H1 (cell line): ENCODE measurements around the gene SNAP25. TPM values are rescaled to one million over a fixed set of nuclear protein-coding genes. Genes with fewer than 3 reads are reported as not detected.

Experiments
- CTCF ChIA-PET: fragments of 300-600 bp; sonication (Branson Sonifier 250); formaldehyde crosslinking; loops from one replicate; lab custom pipeline; 2021; ENCODE audit not compliant: partially characterized antibody; lab: Charles Lee
- POLR2A ChIA-PET: fragments of 300-600 bp; sonication (Branson Sonifier 250); formaldehyde crosslinking; loops from one replicate; lab custom pipeline; 2021; ENCODE audit warnings: inconsistent platforms; ENCODE audit not compliant: partially characterized antibody; lab: Charles Lee
- DNase-seq, 2 experiments: peaks; one replicate each; pipeline versions ENCODE4 v3.0.0 to v3.0.0-alpha.2; 2010 to 2022; ENCODE audit warnings: low spot score in 2 of 2, low read depth in 1 of 2, mixed read lengths in 1 of 2
- FAIRE-seq: peaks from 2 replicates; lab custom pipeline; 2011; peaks lifted over from hg19 to GRCh38; lab: Jason Lieb, UNC
- H2AFZ ChIP-seq: 2 replicates; pipeline ENCODE4 v1.8.1; 2012; ENCODE audit warnings: low read length, inconsistent platforms
- H2AK5ac ChIP-seq: 2 replicates; pipeline ENCODE4 v1.6.1; 2013; ENCODE audit warnings: low read depth, low read length
- H2BK120ac ChIP-seq: replicated peaks from 2 replicates; pipeline ENCODE3; 2013; ENCODE audit warnings: low read depth, low read length, inconsistent platforms
- H2BK12ac ChIP-seq: 2 replicates; pipeline ENCODE4 v1.6.1; 2013; ENCODE audit warnings: low read depth, low read length
- H2BK15ac ChIP-seq: 2 replicates; pipeline ENCODE4 v1.6.1; 2013; ENCODE audit warnings: low read length
- H2BK20ac ChIP-seq: 2 replicates; pipeline ENCODE4 v1.6.1; 2013; ENCODE audit warnings: low read length
- H2BK5ac ChIP-seq: 2 replicates; pipeline ENCODE4 v1.6.1; 2013; ENCODE audit warnings: low read depth, low read length
- H3K14ac ChIP-seq: 2 replicates; pipeline ENCODE4 v1.6.1; 2013; ENCODE audit warnings: inconsistent platforms; ENCODE audit not compliant: insufficient read length
- H3K18ac ChIP-seq: 2 replicates; pipeline ENCODE4 v1.6.1; 2013; ENCODE audit warnings: low read length; ENCODE audit errors: extremely low read depth
- H3K23ac ChIP-seq: 2 replicates; pipeline ENCODE4 v1.6.1; 2013; ENCODE audit warnings: inconsistent platforms; ENCODE audit not compliant: insufficient read length
- H3K23me2 ChIP-seq: 2 replicates; pipeline ENCODE4 v1.6.1; 2013; ENCODE audit warnings: low read depth, low read length
- H3K27ac ChIP-seq: 2 replicates; pipeline ENCODE4 v1.6.1; 2011; ENCODE audit warnings: low read depth, low read length, inconsistent platforms
- H3K27me3 ChIP-seq, 4 experiments: replicated peaks in 1 of 4; 1 replicate in 1 of 4; 2 replicates in 3 of 4; pipeline versions ENCODE4 v1.6.1 to v1.8.1; 2011 to 2013; ENCODE audit warnings: low read length in 3 of 4, mild to moderate bottlenecking in 3 of 4, inconsistent platforms in 2 of 4, mixed read lengths in 2 of 4, moderate library complexity in 1 of 4; ENCODE audit not compliant: control insufficient read depth in 3 of 4, insufficient read depth in 3 of 4; ENCODE audit errors: extremely low read depth in 1 of 4
- H3K36me3 ChIP-seq, 4 experiments: 2 replicates each; pipeline versions ENCODE4 v1.6.1 to v1.8.1; 2011 to 2013; ENCODE audit warnings: mild to moderate bottlenecking in 4 of 4, low read length in 3 of 4, moderate library complexity in 2 of 4, control low read depth in 1 of 4, inconsistent platforms in 1 of 4; ENCODE audit not compliant: insufficient read depth in 4 of 4, control insufficient read depth in 2 of 4
- H3K4ac ChIP-seq: replicated peaks from 2 replicates; pipeline ENCODE3; 2013; ENCODE audit warnings: low read length, low read depth, mixed read lengths, inconsistent platforms; ENCODE audit not compliant: insufficient read length
- H3K4me1 ChIP-seq, 4 experiments: replicated peaks in 1 of 4; 1 replicate in 1 of 4; 2 replicates in 3 of 4; pipeline versions ENCODE4 v1.6.1 to v1.8.1; 2011 to 2013; ENCODE audit warnings: low read length in 3 of 4, inconsistent platforms in 2 of 4, mixed read lengths in 1 of 4; ENCODE audit not compliant: insufficient read depth in 4 of 4, control insufficient read depth in 3 of 4
- H3K4me2 ChIP-seq, 2 experiments: 2 replicates each; pipeline versions ENCODE4 v1.6.1 to v1.8.1; 2011 to 2013; ENCODE audit warnings: low read depth in 2 of 2, low read length in 2 of 2, control low read depth in 1 of 2, inconsistent platforms in 1 of 2, mild to moderate bottlenecking in 1 of 2; ENCODE audit not compliant: insufficient read depth in 1 of 2
- H3K4me3 ChIP-seq, 4 experiments: fragments of 200-600, 300-600 bp in 1 of 4; sonication (generic), shearing (Covaris generic), sonication (Bioruptor Twin) in 1 of 4; 2 replicates each; pipeline versions ENCODE4 v1.5.1 to v1.8.1; 2011 to 2016; ENCODE audit warnings: low read length in 4 of 4, low read depth in 3 of 4, control low read depth in 2 of 4, inconsistent platforms in 2 of 4, mild to moderate bottlenecking in 2 of 4, mixed read lengths in 1 of 4, moderate library complexity in 1 of 4; ENCODE audit not compliant: insufficient read depth in 2 of 4; ENCODE audit errors: extremely low read depth in 1 of 4
- H3K56ac ChIP-seq: replicated peaks from 2 replicates; pipeline ENCODE3; 2013; ENCODE audit warnings: low read depth, mild to moderate bottlenecking, mixed read lengths, low read length, inconsistent platforms; ENCODE audit not compliant: insufficient read length
- H3K79me1 ChIP-seq: 2 replicates; pipeline ENCODE4 v1.6.1; 2013; ENCODE audit warnings: low read depth, low read length, control low read depth
- H3K79me2 ChIP-seq, 2 experiments: 2 replicates each; pipeline versions ENCODE4 v1.6.1 to v1.8.1; 2012 to 2013; ENCODE audit warnings: low read length in 2 of 2, mild to moderate bottlenecking in 2 of 2, inconsistent platforms in 1 of 2; ENCODE audit not compliant: insufficient read depth in 2 of 2, control insufficient read depth in 1 of 2
- H3K9ac ChIP-seq, 4 experiments: replicated peaks in 1 of 4; 1 replicate in 1 of 4; 2 replicates in 3 of 4; pipeline versions ENCODE4 v1.6.1 to v1.8.1; 2011 to 2013; ENCODE audit warnings: low read depth in 3 of 4, low read length in 3 of 4, control low read depth in 2 of 4, mild to moderate bottlenecking in 2 of 4, moderate library complexity in 2 of 4, inconsistent platforms in 1 of 4; ENCODE audit errors: extremely low read depth in 1 of 4
- H3K9me3 ChIP-seq, 2 experiments: 2 replicates each; pipeline versions ENCODE4 v1.6.1 to v1.8.1; 2012 to 2013; ENCODE audit warnings: mild to moderate bottlenecking in 2 of 2, moderate library complexity in 2 of 2, control low read depth in 1 of 2, inconsistent platforms in 1 of 2, low read depth in 1 of 2, low read length in 1 of 2, mixed read lengths in 1 of 2; ENCODE audit not compliant: insufficient read depth in 2 of 2
- H4K20me1 ChIP-seq, 2 experiments: replicated peaks in 1 of 2; 2 replicates each; pipeline versions ENCODE3 to v1.8.1; 2011 to 2013; ENCODE audit warnings: inconsistent platforms in 2 of 2, low read length in 2 of 2, mild to moderate bottlenecking in 1 of 2; ENCODE audit not compliant: insufficient read depth in 2 of 2, control insufficient read depth in 1 of 2
- H4K5ac ChIP-seq: 2 replicates; pipeline ENCODE4 v1.6.1; 2013; ENCODE audit warnings: low read length, low read depth, mixed read lengths, inconsistent platforms; ENCODE audit not compliant: insufficient read length
- H4K8ac ChIP-seq: 2 replicates; pipeline ENCODE4 v1.8.0; 2013; ENCODE audit warnings: mild to moderate bottlenecking, moderate library complexity, low read length, inconsistent platforms; ENCODE audit not compliant: insufficient read depth; ENCODE audit errors: extremely low read depth
- H4K91ac ChIP-seq: replicated peaks from 2 replicates; pipeline ENCODE3; 2013; ENCODE audit warnings: low read length, mixed read lengths, inconsistent platforms; ENCODE audit not compliant: insufficient read length
- BCL11A ChIP-seq, 2 experiments: IDR thresholded peaks; one replicate each; pipeline ENCODE4 v1.6.1; 2011; ENCODE audit warnings: low read depth in 2 of 2, low read length in 2 of 2, mild to moderate bottlenecking in 2 of 2
- CREB1 ChIP-seq: IDR thresholded peaks from 2 replicates; pipeline ENCODE4 v1.6.1; 2012; ENCODE audit warnings: inconsistent platforms
- FOSL1 ChIP-seq: IDR thresholded peaks from 2 replicates; pipeline ENCODE4 v1.6.1; 2011; ENCODE audit warnings: mild to moderate bottlenecking, low read depth, low read length, moderate library complexity; ENCODE audit not compliant: insufficient read depth
- HDAC2 ChIP-seq, 2 experiments: fragments of 300-600 bp in 1 of 2; sonication (generic) in 1 of 2; IDR thresholded peaks; 2 replicates each; pipeline ENCODE4 v1.6.1; 2011 to 2012; ENCODE audit warnings: low read depth in 2 of 2, low read length in 2 of 2, mild to moderate bottlenecking in 2 of 2, moderate library complexity in 2 of 2, borderline replicate concordance in 1 of 2, inconsistent platforms in 1 of 2
- RAD21 ChIP-seq, 2 experiments: IDR thresholded peaks in 1 of 2; conservative IDR thresholded peaks in 1 of 2; 2 replicates each; pipeline ENCODE4 v1.6.1; 2011; ENCODE audit warnings: low read depth in 2 of 2, low read length in 2 of 2, improper control_type of control experiment in 1 of 2, inconsistent platforms in 1 of 2, mild to moderate bottlenecking in 1 of 2, moderate library complexity in 1 of 2
- SIN3A ChIP-seq, 2 experiments: IDR thresholded peaks in 1 of 2; conservative IDR thresholded peaks in 1 of 2; 2 replicates each; pipeline ENCODE4 v1.6.1; 2011 to 2012; ENCODE audit warnings: low read length in 2 of 2, improper control_type of control experiment in 1 of 2, low read depth in 1 of 2, mild to moderate bottlenecking in 1 of 2
- TAF7 ChIP-seq: optimal IDR thresholded peaks from 2 replicates; pipeline ENCODE3; 2011; ENCODE audit warnings: low read depth, mild to moderate bottlenecking, inconsistent platforms, low read length, moderate library complexity, borderline replicate concordance
- YY1 ChIP-seq: IDR thresholded peaks from 2 replicates; pipeline ENCODE4 v1.6.1; 2011; ENCODE audit warnings: low read depth, mild to moderate bottlenecking, low read length
- WGBS, 2 experiments: shearing (Covaris generic) in 1 of 2; methylation state at CpG; one replicate each; pipeline versions ENCODE4 v1.1.6 to v1.1.7; 2013 to 2015; ENCODE audit warnings: low lambda C conversion rate in 2 of 2, mixed read lengths in 2 of 2, inconsistent platforms in 1 of 2, low coverage in 1 of 2, missing lambda C conversion rate in 1 of 2; ENCODE audit not compliant: insufficient replicate concordance in 2 of 2, insufficient coverage in 1 of 2, insufficient read length in 1 of 2; ENCODE audit errors: extremely low coverage in 1 of 2, missing lambda C conversion rate in 1 of 2; 5-methylcytosine and 5-hydroxymethylcytosine counted together
- polyA plus RNA-seq, 7 experiments: library from polyadenylated mRNA; depleted of rRNA in 3 of 7; stranded (reverse) in 5 of 7; unstranded in 2 of 7; fragments of >200 nt in 5 of 7; fragments of 200-250 nt in 2 of 7; gene quantifications; 1 replicate in 5 of 7; 2 replicates in 1 of 7; 4 replicates in 1 of 7; pipeline versions ENCODE4 v1.2.1 to v1.2.3, GENCODE V29; 2011 to 2013; ENCODE audit warnings: missing spikeins in 2 of 7, mixed read lengths in 2 of 7
- total RNA-seq: library from RNA; stranded (reverse); fragmentation: NEBNext Ultra II Directional; extraction: Animal tissue kit (Norgen Biotek cat#: 25700); gene quantifications from 2 replicates; pipeline ENCODE4 v1.2.1, GENCODE V29; 2021
- TF ChIP-seq, protein P1 (sequence below): IDR thresholded peaks from 2 replicates; pipeline ENCODE4 v1.6.1; 2012; ENCODE audit warnings: inconsistent platforms
- TF ChIP-seq, protein P2 (sequence below): IDR thresholded peaks from 2 replicates; pipeline ENCODE4 v1.6.1; 2012; ENCODE audit warnings: low read length, inconsistent platforms

SNAP25 gene
- total and polyA plus RNA-seq, 2 of the 8 experiments (the other 6 are each of a cell fraction or from before 2014, with no cell fraction given) = 0.51 to 0.52 TPM

GRCh38 chr20:10219452-10219791 lies 792 bp downstream of the SNAP25 start:
- CTCF ChIA-PET = interaction anchor here (0.7 to 2.7 kb wide), 3 partner anchors 97 to 602 kb away, joined by 3 to 8 read pairs (median 3); no protein-coding TSS in a partner anchor
- H3K4me2 ChIP-seq = peak overlapping the region; percentile 93 to 99
- no peaks in the 10 kb centered on the region for H3K79me2 ChIP-seq
- H3K56ac ChIP-seq = no peak overlapping the region
- H3K18ac ChIP-seq = no peak overlapping the region
- 4% methylated on average over 20 of the region's 32 CpGs; no CpG with 5 or more reads in 1 of the 2 experiments for WGBS, 2 experiments
- H3K27me3 ChIP-seq = peaks cover 0 to 5% (median 0%) of the 10 kb centered on the region in 4 experiments; a peak in 2 of 7 replicates
- no peak overlapping the region for H2BK5ac ChIP-seq
- H4K8ac ChIP-seq = peak overlapping the region; percentile 68; the same call in 1 of the 2 replicates
- no peak overlapping the region for H2BK120ac ChIP-seq
- TF ChIP-seq SIN3A (conservative IDR thresholded peaks at IDR 0.05 in 1 of 2, IDR thresholded peaks at IDR 0.05 in 1 of 2; ENCODE audit: low read depth in 1 of 2, low read length in 2 of 2) = peak; percentile 100
- no peak for TF ChIP-seq FOSL1
- peak; percentile 55; the same call in 1 of the 2 replicates for TF ChIP-seq YY1
- TF ChIP-seq RAD21 (IDR thresholded peaks at IDR 0.05 in 1 of 2, conservative IDR thresholded peaks at IDR 0.05 in 1 of 2; ENCODE audit: low read depth in 2 of 2, low read length in 2 of 2) = peak; percentile 10 to 34; a peak in 2 of 4 replicates
- TF ChIP-seq, protein P1, sequence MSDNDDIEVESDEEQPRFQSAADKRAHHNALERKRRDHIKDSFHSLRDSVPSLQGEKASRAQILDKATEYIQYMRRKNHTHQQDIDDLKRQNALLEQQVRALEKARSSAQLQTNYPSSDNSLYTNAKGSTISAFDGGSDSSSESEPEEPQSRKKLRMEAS = peak; percentile 84
- peak; percentile 73 for TF ChIP-seq CREB1
- TF ChIP-seq HDAC2 (IDR thresholded peaks at IDR 0.05; ENCODE audit: borderline replicate concordance in 1 of 2, low read depth in 2 of 2, low read length in 2 of 2) = peak; percentile 87 to 94; a peak in 3 of 4 replicates
- no peak for TF ChIP-seq BCL11A (IDR thresholded peaks at IDR 0.05; ENCODE audit: low read depth in 2 of 2, low read length in 2 of 2)
- peak; percentile 95 for TF ChIP-seq TAF7
- TF ChIP-seq, protein P2, sequence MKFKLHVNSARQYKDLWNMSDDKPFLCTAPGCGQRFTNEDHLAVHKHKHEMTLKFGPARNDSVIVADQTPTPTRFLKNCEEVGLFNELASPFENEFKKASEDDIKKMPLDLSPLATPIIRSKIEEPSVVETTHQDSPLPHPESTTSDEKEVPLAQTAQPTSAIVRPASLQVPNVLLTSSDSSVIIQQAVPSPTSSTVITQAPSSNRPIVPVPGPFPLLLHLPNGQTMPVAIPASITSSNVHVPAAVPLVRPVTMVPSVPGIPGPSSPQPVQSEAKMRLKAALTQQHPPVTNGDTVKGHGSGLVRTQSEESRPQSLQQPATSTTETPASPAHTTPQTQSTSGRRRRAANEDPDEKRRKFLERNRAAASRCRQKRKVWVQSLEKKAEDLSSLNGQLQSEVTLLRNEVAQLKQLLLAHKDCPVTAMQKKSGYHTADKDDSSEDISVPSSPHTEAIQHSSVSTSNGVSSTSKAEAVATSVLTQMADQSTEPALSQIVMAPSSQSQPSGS = no peak
- peak overlapping the region; percentile 53 to 89 (median 58); a peak in 7 of 8 replicates for H3K4me3 ChIP-seq
- H4K5ac ChIP-seq = no peak overlapping the region
- FAIRE-seq (no peak), DNase-seq (peak in 1 of 2 experiments; percentile 95)
- no peak overlapping the region for H4K91ac ChIP-seq
- no peak overlapping the region for H3K27ac ChIP-seq
- peaks cover 0 to 10% (median 1%) of the 10 kb centered on the region in 4 experiments; a peak in 2 of 7 replicates for H3K4me1 ChIP-seq
- H2BK15ac ChIP-seq = no peak overlapping the region
- H3K79me1 ChIP-seq = no peaks in the 10 kb centered on the region
- H2AK5ac ChIP-seq = no peak overlapping the region
- no peaks in the 10 kb centered on the region for H3K9me3 ChIP-seq
- H3K14ac ChIP-seq = no peak overlapping the region
- no peak overlapping the region for H3K4ac ChIP-seq
- H3K36me3 ChIP-seq = no peaks in the 10 kb centered on the region
- no peak overlapping the region for H2AFZ ChIP-seq
- peaks cover 21% of the 10 kb centered on the region for H3K23me2 ChIP-seq
- no peak overlapping the region for H2BK12ac ChIP-seq
- no peak overlapping the region for H3K23ac ChIP-seq
- POLR2A ChIA-PET = interaction anchor here (0.7 kb wide), 1 partner anchor 253 kb away, joined by 3 read pairs; no protein-coding TSS in a partner anchor
- no peak overlapping the region for H2BK20ac ChIP-seq
- no peak overlapping the region for H3K9ac ChIP-seq
- peaks cover 0 to 2% of the 10 kb centered on the region in 2 experiments for H4K20me1 ChIP-seq
